Activated CD4-positive, alpha-beta T cell treated with anti-CD3 and anti-CD28 coated beads for 36 hours (primary cell): ENCODE measurements around the gene SLC25A21. TPM values are rescaled to one million over a fixed set of nuclear protein-coding genes. Genes with fewer than 3 reads are reported as not detected.

Experiments
- ATAC-seq: fragments of 200-7000 bp; cut with Tn5 transposase; one replicate; pipeline ENCODE4 v1.10.0; 2021; ENCODE audit warnings: mild to moderate bottlenecking, moderate library complexity
- CTCF ChIA-PET: fragments of 350-600 bp; sonication (Branson Sonifier 250); formaldehyde crosslinking; loops from one replicate; lab custom pipeline; 2021; ENCODE audit warnings: antibody characterized with exemption; lab: Charles Lee
- POLR2A ChIA-PET: fragments of 350-600 bp; sonication (Branson Sonifier 250); formaldehyde crosslinking; loops from one replicate; lab custom pipeline; 2021; ENCODE audit warnings: antibody characterized with exemption, inconsistent platforms; lab: Charles Lee
- DNase-seq: peaks from one replicate; pipeline ENCODE4 v3.0.0-alpha.2; 2020
- H3K27ac Mint-ChIP-seq: one replicate; pipeline ENCODE4 v1.8.0; 2021; ENCODE audit warnings: mixed read lengths
- H3K27me3 Mint-ChIP-seq: one replicate; pipeline ENCODE4 v1.8.0; 2021; ENCODE audit warnings: mixed read lengths
- H3K36me3 Mint-ChIP-seq: one replicate; pipeline ENCODE4 v1.8.0; 2021; ENCODE audit warnings: low read depth, mixed read lengths
- H3K4me1 Mint-ChIP-seq: one replicate; pipeline ENCODE4 v1.8.0; 2021; ENCODE audit warnings: mixed read lengths
- H3K4me3 Mint-ChIP-seq: one replicate; pipeline ENCODE4 v1.8.0; 2021; ENCODE audit warnings: mild to moderate bottlenecking, moderate library complexity, mixed read lengths
- H3K9me3 Mint-ChIP-seq: one replicate; pipeline ENCODE4 v1.8.0; 2021; ENCODE audit warnings: low read depth, mixed read lengths
- intact Hi-C, 2 experiments: fragments of 100-400 bp; cut with DNase I in 1 of 2; cut with micrococcal nuclease in 1 of 2; formaldehyde crosslinking; loops; one replicate each; pipeline versions ENCODE4 v1.14.2 to v1.15.1; 2022 to 2024; cut with DNase I, micrococcal nuclease
- total RNA-seq, 2 experiments: library from RNA; stranded (reverse); gene quantifications; one replicate each; pipeline ENCODE4 v1.2.3, GENCODE V29; 2021

SLC25A21 gene
- total RNA-seq, 2 experiments from 2014 or later: not detected

DNA sequence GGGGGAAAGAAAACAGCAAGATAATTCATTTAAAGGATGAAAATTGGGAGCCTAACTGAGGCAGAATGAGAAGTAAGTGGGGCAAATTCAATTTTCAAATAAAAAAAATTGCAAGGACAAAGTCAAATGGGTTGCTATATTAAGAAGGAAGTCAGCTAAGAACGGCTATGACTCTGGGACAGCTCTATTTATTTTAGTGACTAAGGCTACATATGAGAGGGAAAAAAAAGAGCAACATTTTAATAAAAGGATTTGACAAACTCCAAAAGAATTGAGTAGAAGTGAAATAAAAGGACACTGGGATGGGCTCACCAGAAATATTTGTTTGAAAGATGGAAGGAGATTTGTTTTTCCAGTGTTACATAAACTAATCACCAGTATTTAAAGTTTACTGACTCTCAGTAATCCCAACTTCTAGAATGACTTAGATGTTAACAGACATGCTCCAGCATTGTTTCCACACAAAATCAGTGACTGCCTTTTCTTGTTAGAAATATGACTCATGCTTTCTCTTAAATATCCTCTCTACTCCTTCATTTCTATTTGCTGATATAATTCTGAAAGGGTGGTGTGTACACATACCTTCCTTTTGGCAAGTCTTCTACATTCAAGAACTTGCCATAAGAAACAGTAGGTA, 198.5 kb downstream of the SLC25A21 start:
- ATAC-seq (no peak), DNase-seq (no peak)
- ChIA-PET POLR2A (no interaction called here), CTCF (no interaction called here)
- Mint-ChIP-seq H3K27ac (no peak overlapping the region), H3K36me3 (no peaks in the 10 kb centered on the region), H3K9me3 (no peaks in the 10 kb centered on the region), H3K4me3 (no peak overlapping the region), H3K4me1 (no peaks in the 10 kb centered on the region), H3K27me3 (no peaks in the 10 kb centered on the region)
- intact Hi-C loops: no loop called here

DNA sequence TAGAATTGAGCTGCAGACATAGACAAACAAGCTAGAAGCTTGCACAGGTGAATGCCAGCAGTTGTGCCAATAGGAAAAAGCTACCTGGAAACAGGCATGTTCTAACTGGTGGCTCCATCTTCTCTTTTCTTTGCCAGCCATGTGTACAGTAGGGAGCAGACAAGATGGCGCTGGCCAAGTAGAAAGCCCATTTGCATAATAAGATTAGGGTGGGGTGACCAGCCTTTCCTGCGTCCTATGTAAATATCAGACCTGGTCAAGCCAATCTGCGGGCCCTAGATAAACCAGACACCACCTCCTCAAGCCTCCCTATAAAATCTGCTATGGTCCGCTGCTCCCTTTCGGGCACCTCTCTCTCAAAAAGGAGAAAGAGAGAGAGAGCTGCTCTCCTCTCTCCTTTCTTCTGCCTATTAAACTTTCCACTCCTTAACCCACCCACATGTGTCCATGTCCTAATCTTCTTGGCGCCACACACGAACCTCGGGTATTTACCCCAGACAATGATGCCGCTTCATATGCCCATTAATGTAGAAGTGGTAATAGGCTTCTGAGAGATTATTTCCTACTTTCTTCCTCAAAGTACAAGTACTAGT, 201.0 kb downstream of the SLC25A21 start:
- no peak for DNase-seq

DNA sequence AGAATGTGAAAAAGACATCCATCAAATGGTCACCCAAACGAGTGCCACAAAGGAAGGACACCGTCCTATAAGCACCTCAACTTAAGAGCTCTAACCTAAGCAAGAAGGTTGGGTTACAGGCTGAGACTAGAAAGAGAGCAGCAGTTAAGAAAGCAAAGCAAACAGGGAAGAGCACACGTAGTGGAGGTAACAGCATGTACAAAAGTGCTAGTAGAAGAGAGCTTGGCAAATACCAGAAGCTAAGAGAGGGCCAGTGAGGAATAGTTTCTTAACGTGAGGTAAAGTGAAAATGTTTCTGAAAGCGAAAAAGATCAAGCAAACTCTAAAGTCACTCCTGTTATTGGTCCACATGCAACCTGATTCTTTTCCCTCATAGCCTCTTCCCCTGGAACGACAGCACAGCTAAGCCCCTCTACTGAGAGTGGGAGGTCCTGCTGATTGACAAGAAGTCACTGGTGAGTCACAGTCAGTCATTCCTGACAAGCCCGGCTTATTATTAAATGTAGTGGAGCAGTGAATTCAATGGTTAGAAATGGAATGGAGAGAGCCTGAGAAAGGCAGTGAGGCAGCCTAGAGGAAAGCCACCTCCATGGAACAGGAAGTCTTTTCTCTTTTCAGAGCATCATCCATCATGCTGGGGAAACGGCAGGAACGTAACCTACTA, 204.4 kb downstream of the SLC25A21 start:
- Mint-ChIP-seq H3K27me3 (peaks cover 2% of the 10 kb centered on the region), H3K4me1 (no peaks in the 10 kb centered on the region), H3K36me3 (no peaks in the 10 kb centered on the region), H3K27ac (no peak overlapping the region), H3K4me3 (no peak overlapping the region), H3K9me3 (no peaks in the 10 kb centered on the region)
- ATAC-seq (no peak), DNase-seq (no peak)
- ChIA-PET CTCF (interaction anchor here (0.8 kb wide), 1 partner anchor 175 kb away, joined by 3 read pairs; no protein-coding TSS in a partner anchor), POLR2A (no interaction called here)
- intact Hi-C loops: no loop called here

More for the DNA sequence above, 201.0 kb downstream of the SLC25A21 start:
- intact Hi-C loops: no loop called here
- Mint-ChIP-seq H3K36me3 (no peaks in the 10 kb centered on the region), H3K4me1 (no peaks in the 10 kb centered on the region), H3K27ac (no peak overlapping the region), H3K4me3 (no peak overlapping the region), H3K27me3 (no peaks in the 10 kb centered on the region), H3K9me3 (no peaks in the 10 kb centered on the region)
- POLR2A ChIA-PET: no interaction called here
- CTCF ChIA-PET: interaction anchor here (0.9 kb wide), 1 partner anchor 29 kb away, joined by 3 read pairs; no protein-coding TSS in a partner anchor
- ATAC-seq: no peak

DNA sequence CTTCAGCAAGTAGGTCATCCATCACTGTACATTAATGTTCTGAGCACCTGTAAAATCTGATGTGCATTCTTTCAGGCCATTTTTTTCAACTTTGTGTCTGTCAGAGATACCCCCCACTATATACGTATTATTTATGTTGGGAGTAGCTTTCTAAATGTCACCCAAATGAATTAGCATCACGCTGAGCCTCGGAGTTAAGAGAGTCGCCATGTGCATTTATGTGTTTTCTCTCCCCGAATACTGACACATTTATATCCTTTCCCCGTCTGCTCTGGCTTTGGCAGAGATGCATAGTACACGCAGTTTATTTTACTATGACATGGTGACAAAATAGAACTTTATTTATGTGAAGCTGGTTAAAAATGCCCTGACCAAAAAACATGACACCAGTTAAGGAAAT, 216.4 kb downstream of the SLC25A21 start:
- Mint-ChIP-seq H3K9me3 (no peaks in the 10 kb centered on the region), H3K27me3 (no peaks in the 10 kb centered on the region), H3K4me1 (no peaks in the 10 kb centered on the region), H3K36me3 (no peaks in the 10 kb centered on the region), H3K4me3 (no peak overlapping the region), H3K27ac (no peak overlapping the region)
- DNase-seq (no peak), ATAC-seq (no peak)
- intact Hi-C loops: no loop called here
- ChIA-PET POLR2A (no interaction called here), CTCF (interaction anchor here (1.3 kb wide), 1 partner anchor 14 kb away, joined by 10 read pairs; no protein-coding TSS in a partner anchor)

DNA sequence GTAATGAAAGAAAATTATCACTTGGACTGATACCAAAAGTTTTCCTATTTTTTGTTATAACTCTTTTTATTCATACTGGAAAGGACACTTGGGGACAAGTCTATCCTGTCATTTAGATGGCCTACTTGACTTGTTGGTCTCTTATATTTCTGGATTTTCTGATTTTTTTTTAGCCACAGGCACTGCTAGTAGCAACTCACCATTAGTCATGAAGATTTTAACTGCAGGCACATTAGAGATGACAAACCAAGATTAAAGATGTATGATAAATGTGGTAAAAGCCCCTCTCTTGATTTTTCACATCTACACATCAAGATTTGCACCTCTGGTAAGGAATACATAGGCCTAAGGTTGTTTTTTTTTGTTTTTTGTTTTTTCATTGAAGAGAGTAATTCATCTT, 217.0 kb downstream of the SLC25A21 start:
- no peak for ATAC-seq
- no peak overlapping the region for H3K4me3 Mint-ChIP-seq
- DNase-seq: no peak
- peaks cover 2% of the 10 kb centered on the region for H3K27me3 Mint-ChIP-seq
- no peaks in the 10 kb centered on the region for H3K36me3 Mint-ChIP-seq
- intact Hi-C loops: no loop called here
- ChIA-PET POLR2A (no interaction called here), CTCF (no interaction called here)
- no peak overlapping the region for H3K27ac Mint-ChIP-seq
- no peaks in the 10 kb centered on the region for H3K4me1 Mint-ChIP-seq
- H3K9me3 Mint-ChIP-seq: no peaks in the 10 kb centered on the region

DNA sequence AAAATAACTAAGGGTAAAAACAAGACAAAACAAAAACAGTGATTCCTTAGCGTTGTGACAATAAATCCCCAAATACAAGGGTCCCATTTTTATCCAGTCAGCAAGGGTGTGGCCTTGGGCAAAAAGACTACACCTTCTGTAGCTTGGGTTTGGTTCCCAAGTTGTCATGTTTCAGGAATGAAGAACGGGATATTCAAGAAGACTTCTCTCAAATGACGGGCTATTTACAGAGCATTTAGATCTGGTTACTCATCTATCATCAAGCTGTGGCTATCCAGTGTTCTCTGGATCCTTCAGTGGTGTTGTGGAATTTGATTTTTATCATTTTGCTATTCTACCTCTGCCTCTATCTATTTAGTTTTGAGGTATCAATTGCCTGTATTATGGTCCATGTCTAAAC, 219.7 kb downstream of the SLC25A21 start:
- Mint-ChIP-seq H3K27ac (no peak overlapping the region), H3K9me3 (no peaks in the 10 kb centered on the region), H3K27me3 (peaks cover 2% of the 10 kb centered on the region), H3K36me3 (no peaks in the 10 kb centered on the region), H3K4me1 (no peaks in the 10 kb centered on the region), H3K4me3 (no peak overlapping the region)
- intact Hi-C loops: no loop called here
- DNase-seq: no peak
- ATAC-seq: no peak
- ChIA-PET POLR2A (no interaction called here), CTCF (interaction anchor here (1.4 kb wide), 1 partner anchor 11 kb away, joined by 5 read pairs; no protein-coding TSS in a partner anchor)

DNA sequence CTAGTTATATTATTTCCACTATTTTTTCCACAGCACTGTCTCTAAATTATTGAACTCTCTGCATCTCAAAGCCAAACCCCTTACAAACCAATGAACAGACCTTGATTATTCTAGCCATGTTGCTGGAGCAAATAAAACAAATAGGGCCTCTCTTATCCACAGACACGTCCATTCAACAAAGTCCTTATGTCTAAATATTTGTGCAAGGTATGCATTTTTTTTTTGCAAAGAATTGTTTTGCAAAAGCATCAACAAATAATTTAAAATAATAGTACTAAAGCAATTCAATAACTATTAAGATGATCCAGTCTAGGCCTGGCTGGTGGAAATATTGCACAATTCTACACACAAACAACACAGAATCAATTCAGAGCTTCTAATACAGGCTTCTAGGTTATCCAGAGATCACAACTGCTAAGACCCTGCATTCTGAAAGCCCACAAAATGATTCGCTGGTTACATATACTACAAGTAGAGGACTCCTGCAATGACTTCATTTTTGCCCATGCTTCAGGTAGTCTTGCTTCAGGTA, 221.0 kb downstream of the SLC25A21 start:
- no peak overlapping the region for H3K27ac Mint-ChIP-seq
- peaks cover 2% of the 10 kb centered on the region for H3K27me3 Mint-ChIP-seq
- DNase-seq: no peak
- POLR2A ChIA-PET: no interaction called here
- intact Hi-C loops: no loop called here
- H3K4me1 Mint-ChIP-seq: no peaks in the 10 kb centered on the region
- no peak for ATAC-seq
- CTCF ChIA-PET: no interaction called here
- H3K9me3 Mint-ChIP-seq: no peaks in the 10 kb centered on the region
- no peaks in the 10 kb centered on the region for H3K36me3 Mint-ChIP-seq
- H3K4me3 Mint-ChIP-seq: no peak overlapping the region

DNA sequence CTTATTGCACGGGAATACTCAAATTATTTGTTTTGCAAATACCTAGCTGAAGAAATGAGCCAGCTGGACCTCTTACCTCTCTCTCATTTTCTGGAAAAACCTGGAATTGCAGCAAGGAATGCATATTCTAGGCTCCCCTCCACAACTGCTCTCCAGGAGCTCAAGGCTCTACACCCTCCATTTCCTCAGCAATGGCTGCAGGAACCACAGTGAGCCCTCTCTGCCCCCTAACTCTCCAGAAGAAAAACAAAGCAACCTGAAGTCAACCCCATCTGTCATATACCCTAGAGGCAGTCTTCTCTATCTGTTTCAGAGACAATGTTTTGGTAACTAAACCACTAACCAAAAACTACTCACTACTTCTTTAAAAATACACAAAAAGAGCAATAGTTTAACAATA, 221.6 kb downstream of the SLC25A21 start:
- Mint-ChIP-seq H3K9me3 (no peaks in the 10 kb centered on the region), H3K4me1 (no peaks in the 10 kb centered on the region), H3K27ac (no peak overlapping the region), H3K27me3 (peaks cover 2% of the 10 kb centered on the region), H3K4me3 (no peak overlapping the region), H3K36me3 (no peaks in the 10 kb centered on the region)
- no peak for ATAC-seq
- CTCF ChIA-PET: no interaction called here
- POLR2A ChIA-PET: no interaction called here
- intact Hi-C loops: no loop called here
- no peak for DNase-seq

DNA sequence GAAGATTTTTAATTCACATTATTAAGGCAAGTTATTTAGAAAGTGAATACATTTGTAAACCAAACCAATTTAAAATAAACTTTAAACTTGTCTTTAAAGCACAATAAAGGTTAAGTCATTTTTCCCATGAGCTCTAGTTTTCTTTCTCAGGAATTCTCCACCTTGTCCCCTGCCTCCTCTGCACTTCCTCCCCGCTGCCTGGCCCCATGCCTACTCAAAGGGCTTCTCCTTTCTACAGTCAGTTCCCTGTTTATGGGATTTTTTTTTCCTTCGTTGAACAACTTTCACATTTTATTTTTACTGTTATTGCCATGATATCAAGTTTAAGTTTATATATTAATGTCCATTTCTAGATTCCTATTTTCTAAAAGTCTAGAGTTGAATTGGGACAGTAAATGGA, 223.0 kb downstream of the SLC25A21 start:
- H3K4me3 Mint-ChIP-seq: no peak overlapping the region
- POLR2A ChIA-PET: no interaction called here
- H3K9me3 Mint-ChIP-seq: no peaks in the 10 kb centered on the region
- no peaks in the 10 kb centered on the region for H3K36me3 Mint-ChIP-seq
- ATAC-seq (no peak), DNase-seq (no peak)
- H3K27me3 Mint-ChIP-seq: peaks cover 2% of the 10 kb centered on the region
- CTCF ChIA-PET: no interaction called here
- intact Hi-C loops: no loop called here
- H3K27ac Mint-ChIP-seq: no peak overlapping the region
- H3K4me1 Mint-ChIP-seq: no peaks in the 10 kb centered on the region

DNA sequence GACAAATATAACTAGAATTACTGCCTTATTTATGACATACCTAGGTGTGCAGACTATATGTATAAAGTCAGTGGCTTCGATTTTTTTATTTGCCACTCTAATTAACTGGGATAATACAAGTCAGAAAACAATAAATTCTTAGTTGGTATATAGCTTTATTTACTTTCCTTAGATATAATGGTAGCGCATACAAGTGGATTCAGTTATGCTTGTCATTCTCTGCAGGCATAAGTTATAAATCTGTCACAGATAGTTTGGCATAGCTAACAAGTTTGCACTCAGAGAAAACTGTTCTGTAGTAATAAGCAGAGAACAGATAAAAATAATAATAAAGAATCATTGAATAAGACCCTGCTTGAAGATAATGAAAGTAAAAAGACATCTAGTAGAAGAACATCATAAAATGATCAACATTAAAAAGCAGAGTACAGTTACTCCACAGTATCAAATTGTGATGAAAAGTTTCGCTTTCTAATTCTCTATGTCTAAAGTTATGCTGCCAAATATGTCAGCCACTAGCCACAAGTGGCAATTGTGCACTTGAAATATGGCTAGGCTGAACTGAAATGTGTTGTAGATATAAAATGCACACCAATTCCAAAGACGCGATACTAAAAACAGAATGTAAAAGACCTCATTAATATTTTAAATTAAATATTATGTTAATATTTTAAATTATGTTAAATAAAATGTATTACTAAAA, 224.1 kb downstream of the SLC25A21 start:
- no peak overlapping the region for H3K4me3 Mint-ChIP-seq
- intact Hi-C loops: no loop called here
- no peak overlapping the region for H3K27ac Mint-ChIP-seq
- ATAC-seq (no peak), DNase-seq (no peak)
- no peaks in the 10 kb centered on the region for H3K9me3 Mint-ChIP-seq
- ChIA-PET CTCF (interaction anchor here (0.7 kb wide), 1 partner anchor 284 kb away, joined by 3 read pairs; no protein-coding TSS in a partner anchor), POLR2A (no interaction called here)
- peaks cover 2% of the 10 kb centered on the region for H3K27me3 Mint-ChIP-seq
- H3K36me3 Mint-ChIP-seq: no peaks in the 10 kb centered on the region
- H3K4me1 Mint-ChIP-seq: no peaks in the 10 kb centered on the region

DNA sequence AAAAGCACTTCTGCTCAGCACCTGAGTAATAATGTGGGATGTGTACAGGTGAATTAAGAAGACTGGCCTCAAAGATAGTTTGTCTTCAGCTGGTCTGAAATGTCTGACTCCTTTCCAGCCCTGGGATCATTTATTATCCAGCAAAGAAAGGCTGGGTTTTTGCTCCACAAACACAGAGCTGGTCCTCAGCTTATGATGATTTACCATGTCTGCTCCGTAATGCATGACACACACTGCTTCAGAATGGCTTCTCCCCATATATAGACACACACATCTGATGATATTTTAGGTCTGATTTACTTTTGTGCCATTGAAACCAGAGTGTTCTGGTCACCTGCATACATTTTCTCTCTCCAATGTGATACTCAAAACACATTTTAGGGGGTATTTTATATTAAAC, 225.0 kb downstream of the SLC25A21 start:
- no peaks in the 10 kb centered on the region for H3K9me3 Mint-ChIP-seq
- H3K36me3 Mint-ChIP-seq: no peaks in the 10 kb centered on the region
- ATAC-seq (no peak), DNase-seq (no peak)
- H3K27ac Mint-ChIP-seq: no peak overlapping the region
- peaks cover 2% of the 10 kb centered on the region for H3K27me3 Mint-ChIP-seq
- POLR2A ChIA-PET: no interaction called here
- H3K4me3 Mint-ChIP-seq: no peak overlapping the region
- no peaks in the 10 kb centered on the region for H3K4me1 Mint-ChIP-seq
- intact Hi-C loops: no loop called here
- CTCF ChIA-PET: no interaction called here
